ENCODE measurements around the gene TEX54. TPM values are rescaled to one million over a fixed set of nuclear protein-coding genes. Genes with fewer than 3 reads are reported as not detected.

Gene TEX54
- total and polyA plus RNA-seq, 2 of the 13 experiments (the other 11 are each of a cell fraction or from before 2014, with no cell fraction given): not detected

- ATAC-seq: no peak
- H3K36me3 ChIP-seq (replicated peaks in 1 of 2; ENCODE audit: control insufficient read depth in 1 of 2, insufficient read depth in 2 of 2, low read length in 2 of 2): peaks cover 11 to 33% of the 10 kb centered on the region in 2 experiments
- H3K4me3 ChIP-seq (replicated peaks in 1 of 3; ENCODE audit: insufficient read depth in 1 of 3, low read depth in 2 of 3, low read length in 3 of 3): peak overlapping the region; percentile 86 to 96 (median 94)
- H3K9ac ChIP-seq (ENCODE audit: insufficient read depth, low read depth, low read length): peak overlapping the region; percentile 99
- no peaks in the 10 kb centered on the region; a peak in 1 of 5 replicates for H3K27me3 ChIP-seq (ENCODE audit: control insufficient read depth in 1 of 2, insufficient read depth in 2 of 2, low read length in 2 of 2)
- in situ Hi-C loops (cut with HindIII; ENCODE audit: extremely low pct_ligation_motif_present, low pct_unique_long_range_greater_than_20kb): no loop called here
- no peak overlapping the region for H2AFZ ChIP-seq (ENCODE audit: low read length)
- POLR2A ChIA-PET: interaction anchor here (0.7 to 9.4 kb wide), 27 partner anchors 10 to 263 kb away, joined by 3 to 362 read pairs (median 10); partner anchors contain the start of genes C11orf98, CSKMT, GANAB and HNRNPUL2
- peaks cover 59% of the 10 kb centered on the region for H3K79me2 ChIP-seq (ENCODE audit: insufficient read depth, low read length)
- BruUV-seq (replicated peaks): TSS peak; percentile 69
- H3K27ac ChIP-seq (ENCODE audit: extremely low read length, insufficient read depth, low read length): peak overlapping the region; percentile 90
- H3K9me3 ChIP-seq (ENCODE audit: low read length): no peaks in the 10 kb centered on the region
- DNase-seq (ENCODE audit: low spot score): no peak
- H3K4me1 ChIP-seq (ENCODE audit: insufficient read depth, low read length): peaks cover 75% of the 10 kb centered on the region
- CTCF ChIA-PET (ENCODE audit: low intra/inter-chr PET ratio, low total read pairs): no interaction called here
- FAIRE-seq: no peak
- peak overlapping the region; percentile 99 for H3K4me2 ChIP-seq (ENCODE audit: low read depth, low read length)
- WGBS (ENCODE audit: low lambda C conversion rate): 2% methylated on average over 15 of the region's 15 CpGs
- intact Hi-C loops (cut with micrococcal nuclease; ENCODE audit: unreplicated experiment): loop anchor here (1.0 kb wide), 1 partner anchor 29 kb away; no protein-coding TSS in a partner anchor
- peaks cover 37% of the 10 kb centered on the region for H4K20me1 ChIP-seq (ENCODE audit: insufficient read depth, low read length)
- TF ChIP-seq, protein P1, sequence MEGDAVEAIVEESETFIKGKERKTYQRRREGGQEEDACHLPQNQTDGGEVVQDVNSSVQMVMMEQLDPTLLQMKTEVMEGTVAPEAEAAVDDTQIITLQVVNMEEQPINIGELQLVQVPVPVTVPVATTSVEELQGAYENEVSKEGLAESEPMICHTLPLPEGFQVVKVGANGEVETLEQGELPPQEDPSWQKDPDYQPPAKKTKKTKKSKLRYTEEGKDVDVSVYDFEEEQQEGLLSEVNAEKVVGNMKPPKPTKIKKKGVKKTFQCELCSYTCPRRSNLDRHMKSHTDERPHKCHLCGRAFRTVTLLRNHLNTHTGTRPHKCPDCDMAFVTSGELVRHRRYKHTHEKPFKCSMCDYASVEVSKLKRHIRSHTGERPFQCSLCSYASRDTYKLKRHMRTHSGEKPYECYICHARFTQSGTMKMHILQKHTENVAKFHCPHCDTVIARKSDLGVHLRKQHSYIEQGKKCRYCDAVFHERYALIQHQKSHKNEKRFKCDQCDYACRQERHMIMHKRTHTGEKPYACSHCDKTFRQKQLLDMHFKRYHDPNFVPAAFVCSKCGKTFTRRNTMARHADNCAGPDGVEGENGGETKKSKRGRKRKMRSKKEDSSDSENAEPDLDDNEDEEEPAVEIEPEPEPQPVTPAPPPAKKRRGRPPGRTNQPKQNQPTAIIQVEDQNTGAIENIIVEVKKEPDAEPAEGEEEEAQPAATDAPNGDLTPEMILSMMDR (CRISPR knock-in tag; IDR thresholded peaks at IDR 0.05): no peak
- TF ChIP-seq ZNF430 (CRISPR knock-in tag; IDR thresholded peaks at IDR 0.05) (no peak), ZNF660 (CRISPR knock-in tag; IDR thresholded peaks at IDR 0.05; ENCODE audit: borderline replicate concordance, low read depth) (no peak), HCFC1 (IDR thresholded peaks at IDR 0.05; ENCODE audit: low read depth, low read length) (no peak), POLR2A (IDR thresholded peaks at IDR 0.05; ENCODE audit: insufficient read depth in 1 of 2, low read depth in 2 of 2, low read length in 2 of 2) (peak in 1 of 2 experiments; percentile 27; a peak in 2 of 4 replicates), GFI1 (CRISPR knock-in tag; IDR thresholded peaks at IDR 0.05; ENCODE audit: borderline replicate concordance) (no peak), NR2C2 (CRISPR knock-in tag; IDR thresholded peaks at IDR 0.05; ENCODE audit: borderline replicate concordance) (no peak), PAF1 (CRISPR knock-in tag; IDR thresholded peaks at IDR 0.05) (peak; percentile 11; the same call in 1 of the 2 replicates), NFYB (CRISPR knock-in tag; IDR thresholded peaks at IDR 0.05) (no peak), SRSF4 (IDR thresholded peaks at IDR 0.05; ENCODE audit: low read depth, low read length, poor library complexity, severe bottlenecking) (no peak), ZNF33B (CRISPR knock-in tag; IDR thresholded peaks at IDR 0.05) (0 out of 2 replicates have a peak, but pooled peaks have one; percentile 8), NR2F1 (CRISPR knock-in tag; IDR thresholded peaks at IDR 0.05) (no peak), ZNF124 (CRISPR knock-in tag; IDR thresholded peaks at IDR 0.05) (no peak), ZNF709 (CRISPR knock-in tag; IDR thresholded peaks at IDR 0.05) (no peak), ZNF768 (CRISPR knock-in tag; IDR thresholded peaks at IDR 0.05) (no peak), ZNF570 (CRISPR knock-in tag; IDR thresholded peaks at IDR 0.05; ENCODE audit: borderline replicate concordance) (no peak), MBD4 (IDR thresholded peaks at IDR 0.05; ENCODE audit: borderline replicate concordance, low read length) (peak; percentile 51; the same call in 1 of the 2 replicates), ATF7 (IDR thresholded peaks at IDR 0.05) (peak; percentile 56), ATF7 (CRISPR knock-in tag; IDR thresholded peaks at IDR 0.05) (no peak), ASH2L (IDR thresholded peaks at IDR 0.05; ENCODE audit: insufficient read length, low read depth, low read length) (peak; percentile 10)
- TF ChIP-seq, protein P2, sequence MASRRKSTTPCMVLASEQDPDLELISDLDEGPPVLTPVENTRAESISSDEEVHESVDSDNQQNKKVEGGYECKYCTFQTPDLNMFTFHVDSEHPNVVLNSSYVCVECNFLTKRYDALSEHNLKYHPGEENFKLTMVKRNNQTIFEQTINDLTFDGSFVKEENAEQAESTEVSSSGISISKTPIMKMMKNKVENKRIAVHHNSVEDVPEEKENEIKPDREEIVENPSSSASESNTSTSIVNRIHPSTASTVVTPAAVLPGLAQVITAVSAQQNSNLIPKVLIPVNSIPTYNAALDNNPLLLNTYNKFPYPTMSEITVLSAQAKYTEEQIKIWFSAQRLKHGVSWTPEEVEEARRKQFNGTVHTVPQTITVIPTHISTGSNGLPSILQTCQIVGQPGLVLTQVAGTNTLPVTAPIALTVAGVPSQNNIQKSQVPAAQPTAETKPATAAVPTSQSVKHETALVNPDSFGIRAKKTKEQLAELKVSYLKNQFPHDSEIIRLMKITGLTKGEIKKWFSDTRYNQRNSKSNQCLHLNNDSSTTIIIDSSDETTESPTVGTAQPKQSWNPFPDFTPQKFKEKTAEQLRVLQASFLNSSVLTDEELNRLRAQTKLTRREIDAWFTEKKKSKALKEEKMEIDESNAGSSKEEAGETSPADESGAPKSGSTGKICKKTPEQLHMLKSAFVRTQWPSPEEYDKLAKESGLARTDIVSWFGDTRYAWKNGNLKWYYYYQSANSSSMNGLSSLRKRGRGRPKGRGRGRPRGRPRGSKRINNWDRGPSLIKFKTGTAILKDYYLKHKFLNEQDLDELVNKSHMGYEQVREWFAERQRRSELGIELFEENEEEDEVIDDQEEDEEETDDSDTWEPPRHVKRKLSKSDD (CRISPR knock-in tag; IDR thresholded peaks at IDR 0.05; ENCODE audit: low read depth): 0 out of 2 replicates have a peak, but pooled peaks have one; percentile 7
Observed at GRCh38 chr11:62854825-62855570, 22.4 kb upstream of the TEX54 start.
